Measurements from ENCODE around the gene DIP2B. TPM values are rescaled to one million over a fixed set of nuclear protein-coding genes. Genes with fewer than 3 reads are reported as not detected.

Gene DIP2B
- total RNA-seq, 1 experiment from 2014 or later: 30.2 TPM

- H3K4me3 ChIP-seq (ENCODE audit: low read depth in 2 of 2, low read length in 2 of 2): no peak overlapping the region
- in situ Hi-C loops (cut with HindIII; ENCODE audit: low pct_unique_long_range_greater_than_20kb, low sequenced_read_pairs): no loop called here
- H3K9me3 ChIP-seq (ENCODE audit: control insufficient read depth, insufficient read depth, low read depth, low read length): no peaks in the 10 kb centered on the region
- ATAC-seq: no peak
- ChIA-PET POLR2A (no interaction called here), CTCF (no interaction called here)
- H3K27ac ChIP-seq (ENCODE audit: low read length): no peak overlapping the region
- TF ChIP-seq CTCF (IDR thresholded peaks at IDR 0.05) (no peak), SIN3A (IDR thresholded peaks at IDR 0.05; ENCODE audit: borderline replicate concordance, insufficient read depth, low read depth, low read length) (no peak), REST (IDR thresholded peaks at IDR 0.05; ENCODE audit: insufficient read depth in 1 of 2, low read depth in 2 of 2, low read length in 1 of 2) (no peak)
- no peaks in the 10 kb centered on the region for H3K36me3 ChIP-seq (ENCODE audit: control insufficient read depth, insufficient read depth, low read length)
- H3K27me3 ChIP-seq (ENCODE audit: control insufficient read depth, insufficient read depth, low read length): no peaks in the 10 kb centered on the region
- no TSS peak for BruUV-seq (replicated peaks)
- intact Hi-C loops (cut with micrococcal nuclease; ENCODE audit: unreplicated experiment): no loop called here
- no peaks in the 10 kb centered on the region; the same call in 1 of the 2 replicates for H3K4me1 ChIP-seq (ENCODE audit: control insufficient read depth, insufficient read depth, low read length)
- no peak for DNase-seq (ENCODE audit: low read depth, low spot score)
These were observed 161.2 kb downstream of the DIP2B start for GRCh38 chr12:50666023-50666422.

GRCh38 chr12:50672158-50672557 lies 167.4 kb downstream of the DIP2B start:
- no peak for ATAC-seq
- no peaks in the 10 kb centered on the region for H3K27me3 ChIP-seq (ENCODE audit: control insufficient read depth, insufficient read depth, low read length)
- ChIA-PET CTCF (no interaction called here), POLR2A (no interaction called here)
- intact Hi-C loops (cut with micrococcal nuclease; ENCODE audit: unreplicated experiment): no loop called here
- no peaks in the 10 kb centered on the region for H3K9me3 ChIP-seq (ENCODE audit: control insufficient read depth, insufficient read depth, low read depth, low read length)
- no peak for DNase-seq (ENCODE audit: low read depth, low spot score)
- TF ChIP-seq REST (IDR thresholded peaks at IDR 0.05; ENCODE audit: insufficient read depth in 1 of 2, low read depth in 2 of 2, low read length in 1 of 2) (no peak), SIN3A (IDR thresholded peaks at IDR 0.05; ENCODE audit: borderline replicate concordance, insufficient read depth, low read depth, low read length) (no peak), TCF7L2 (IDR thresholded peaks at IDR 0.05; ENCODE audit: low read depth, low read length) (no peak), CTCF (IDR thresholded peaks at IDR 0.05) (no peak), POLR2AphosphoS5 (IDR thresholded peaks at IDR 0.05; ENCODE audit: low read depth, low read length) (no peak)
- BruUV-seq (replicated peaks): no TSS peak
- H3K4me1 ChIP-seq (ENCODE audit: control insufficient read depth, insufficient read depth, low read length): no peaks in the 10 kb centered on the region
- no peak overlapping the region for H3K27ac ChIP-seq (ENCODE audit: low read length)
- no peak overlapping the region for H3K4me3 ChIP-seq (ENCODE audit: low read depth in 2 of 2, low read length in 2 of 2)
- in situ Hi-C loops (cut with HindIII; ENCODE audit: low pct_unique_long_range_greater_than_20kb, low sequenced_read_pairs): no loop called here
- peaks cover 6% of the 10 kb centered on the region; the same call in 1 of the 2 replicates for H3K36me3 ChIP-seq (ENCODE audit: control insufficient read depth, insufficient read depth, low read length)

Measured in Panc1 (cell line).